SK-N-SH (cell line): Measurements from ENCODE around the gene FKRP. TPM values are rescaled to one million over a fixed set of nuclear protein-coding genes. Genes with fewer than 3 reads are reported as not detected.
"Not testable (repeated sequence)": the region's sequence is repeated elsewhere in the genome, so short reads cannot be mapped to it uniquely, and the experiment has no call there.

Experiments used
- CTCF ChIA-PET: fragments of 300-600, 350-600 bp; formaldehyde crosslinking; extraction: SDS; loops from one replicate; lab custom pipeline; 2021; lab: Yijun Ruan, JAX
- POLR2A ChIA-PET: fragments of 350-600 bp; sonication (Branson Sonifier 250); formaldehyde crosslinking; extraction: SDS; loops from one replicate; lab custom pipeline; 2020; ENCODE audit warnings: antibody characterized with exemption, inconsistent platforms; lab: Yijun Ruan, JAX
- DNase-seq: peaks from one replicate; pipeline ENCODE4 v3.0.0; 2012
- H2AFZ ChIP-seq: fragments of 200-600 bp; sonication (generic); 2 replicates; pipeline ENCODE4 v1.8.1; 2016; ENCODE audit warnings: antibody characterized with exemption, mild to moderate bottlenecking, low read depth
- H3F3A ChIP-seq: fragments of 200-600 bp; sonication (generic); replicated peaks from 2 replicates; pipeline ENCODE3; 2016; ENCODE audit warnings: antibody characterized with exemption, mild to moderate bottlenecking; ENCODE audit not compliant: insufficient read depth
- H3K27ac ChIP-seq, 2 experiments: fragments of 200-500 bp in 1 of 2; fragments of 200-600 bp in 1 of 2; sonication (Bioruptor generic) in 1 of 2; sonication (generic), shearing (Covaris generic) in 1 of 2; 2 replicates each; pipeline versions ENCODE4 v1.5.1 to v1.6.1; 2014 to 2016; ENCODE audit warnings: low read depth in 2 of 2, inconsistent platforms in 1 of 2, low read length in 1 of 2, mild to moderate bottlenecking in 1 of 2, mixed read lengths in 1 of 2
- H3K27me3 ChIP-seq: fragments of 200-600 bp; sonication (generic), shearing (Covaris generic); 2 replicates; pipeline ENCODE4 v1.6.1; 2016; ENCODE audit warnings: mixed run types; ENCODE audit not compliant: insufficient read depth
- H3K36me3 ChIP-seq, 2 experiments: fragments of 200-500 bp in 1 of 2; fragments of 200-600 bp in 1 of 2; sonication (Bioruptor generic) in 1 of 2; sonication (generic) in 1 of 2; replicated peaks in 1 of 2; 2 replicates each; pipeline versions ENCODE3 to v1.5.1; 2014 to 2016; ENCODE audit warnings: low read length in 1 of 2, mild to moderate bottlenecking in 1 of 2; ENCODE audit not compliant: insufficient read depth in 2 of 2, control insufficient read depth in 1 of 2
- H3K4me1 ChIP-seq, 2 experiments: fragments of 200-500 bp in 1 of 2; fragments of 200-600 bp in 1 of 2; sonication (Bioruptor generic) in 1 of 2; sonication (generic), shearing (Covaris generic) in 1 of 2; 2 replicates each; pipeline versions ENCODE4 v1.5.1 to v1.6.1; 2014 to 2016; ENCODE audit warnings: low read depth in 1 of 2, low read length in 1 of 2, mixed run types in 1 of 2; ENCODE audit not compliant: insufficient read depth in 2 of 2, control insufficient read depth in 1 of 2
- H3K4me2 ChIP-seq: fragments of 200-600 bp; sonication (generic), shearing (Covaris generic); 2 replicates; pipeline ENCODE4 v1.6.1; 2017; ENCODE audit warnings: mixed run types
- H3K4me3 ChIP-seq, 2 experiments: fragments of 200-500 bp in 1 of 2; fragments of 200-600 bp in 1 of 2; sonication (Bioruptor generic) in 1 of 2; sonication (generic), shearing (Covaris generic) in 1 of 2; 2 replicates each; pipeline versions ENCODE4 v1.5.1 to v1.8.1; 2014 to 2016; ENCODE audit warnings: low read depth in 2 of 2, inconsistent platforms in 1 of 2, low read length in 1 of 2, mild to moderate bottlenecking in 1 of 2, mixed read lengths in 1 of 2, moderate library complexity in 1 of 2
- H3K79me2 ChIP-seq: fragments of 200-600 bp; sonication (generic); 2 replicates; pipeline ENCODE4 v1.8.1; 2017; ENCODE audit warnings: mild to moderate bottlenecking; ENCODE audit not compliant: insufficient read depth
- H3K9ac ChIP-seq: fragments of 200-600 bp; sonication (generic); 2 replicates; pipeline ENCODE4 v1.6.1; 2017; ENCODE audit warnings: mixed run types
- H3K9me2 ChIP-seq: fragments of 200-600 bp; sonication (generic); 2 replicates; pipeline ENCODE4 v1.6.1; 2017; ENCODE audit warnings: mixed run types
- H3K9me3 ChIP-seq: fragments of 200-600 bp; sonication (generic); 2 replicates; pipeline ENCODE4 v1.6.1; 2017; ENCODE audit warnings: mixed run types, mild to moderate bottlenecking, moderate library complexity
- H4K20me1 ChIP-seq: fragments of 200-600 bp; sonication (generic); 2 replicates; pipeline ENCODE4 v1.6.1; 2017; ENCODE audit warnings: mild to moderate bottlenecking, mixed run types; ENCODE audit not compliant: insufficient read depth
- CHD2 ChIP-seq: fragments of 150-350 bp; IDR thresholded peaks from 2 replicates; pipeline ENCODE4 v1.6.1; 2018; ENCODE audit warnings: low read length; ENCODE audit not compliant: partially characterized antibody
- EP300 ChIP-seq, 2 experiments: IDR thresholded peaks; 2 replicates each; pipeline versions ENCODE4 v1.4.0 to v1.6.1; 2012; ENCODE audit warnings: borderline replicate concordance in 1 of 2, low read depth in 1 of 2, low read length in 1 of 2
- FOSL2 ChIP-seq: IDR thresholded peaks from 2 replicates; pipeline ENCODE4 v1.4.0; 2012; ENCODE audit warnings: low read depth, mild to moderate bottlenecking, moderate library complexity, borderline replicate concordance
- GABPA ChIP-seq: IDR thresholded peaks from 2 replicates; pipeline ENCODE4 v1.4.0; 2012; ENCODE audit warnings: low read depth, mild to moderate bottlenecking
- GATA2 ChIP-seq: sonication (generic); formaldehyde crosslinking; IDR thresholded peaks from 2 replicates; pipeline ENCODE4 v1.5.0; 2020; ENCODE audit warnings: mild to moderate bottlenecking, missing genetic modification reagents
- IRF3 ChIP-seq: fragments of 150-350 bp; IDR thresholded peaks from 2 replicates; pipeline ENCODE4 v1.6.1; 2016; ENCODE audit warnings: mild to moderate bottlenecking, low read depth, low read length
- MAX ChIP-seq: IDR thresholded peaks from 2 replicates; pipeline ENCODE4 v1.4.0; 2012; ENCODE audit warnings: low read depth
- MXI1 ChIP-seq: IDR thresholded peaks from 2 replicates; pipeline ENCODE4 v1.6.1; 2012; ENCODE audit warnings: mild to moderate bottlenecking, low read depth, low read length, improper control_type of control experiment
- NRF1 ChIP-seq: IDR thresholded peaks from 2 replicates; pipeline ENCODE4 v1.6.1; 2012; ENCODE audit warnings: low read depth, mild to moderate bottlenecking, low read length
- REST ChIP-seq: IDR thresholded peaks from 2 replicates; pipeline ENCODE4 v1.6.1; 2012; ENCODE audit warnings: mild to moderate bottlenecking, low read depth, low read length, moderate library complexity
- RFX5 ChIP-seq: IDR thresholded peaks from 2 replicates; pipeline ENCODE4 v1.6.1; 2012; ENCODE audit warnings: mild to moderate bottlenecking, improper control_type of control experiment, low read length
- SIN3A ChIP-seq: IDR thresholded peaks from 2 replicates; pipeline ENCODE4 v1.6.1; 2012; ENCODE audit warnings: low read depth, mild to moderate bottlenecking, low read length, moderate library complexity, borderline replicate concordance
- SMC3 ChIP-seq: IDR thresholded peaks from 2 replicates; pipeline ENCODE4 v1.6.1; 2012; ENCODE audit warnings: low read depth, low read length, improper control_type of control experiment
- TEAD4 ChIP-seq: IDR thresholded peaks from 2 replicates; pipeline ENCODE4 v1.4.0; 2012; ENCODE audit warnings: mild to moderate bottlenecking, borderline replicate concordance; ENCODE audit not compliant: insufficient read depth
- USF2 ChIP-seq: fragments of 150-350 bp; IDR thresholded peaks from 2 replicates; pipeline ENCODE4 v1.6.1; 2017; ENCODE audit warnings: antibody characterized with exemption, low read length, low read depth, borderline replicate concordance
- YY1 ChIP-seq: IDR thresholded peaks from 2 replicates; pipeline ENCODE4 v1.4.0; 2012; ENCODE audit warnings: low read depth, mild to moderate bottlenecking
- WGBS: methylation state at CpG from one replicate; pipeline ENCODE4 v1.1.6; 2017; ENCODE audit warnings: low lambda C conversion rate; 5-methylcytosine and 5-hydroxymethylcytosine counted together
- polyA plus RNA-seq, 3 experiments: library from polyadenylated mRNA; depleted of rRNA; stranded (reverse); fragments of >200 nt; gene quantifications; 2 replicates each; pipeline ENCODE4 v1.2.3, GENCODE V29; 2012

The FKRP gene
- polyA plus RNA-seq, 1 of the 3 experiments (the other 2 are of a cell fraction) = 37.3 TPM

GRCh38 chr19:46802152-46802551, 56.3 kb downstream of the FKRP start (continued):
- TF ChIP-seq REST (no peak), GATA2 (CRISPR knock-in tag) (no peak), FOSL2 (no peak), RFX5 (no peak), YY1 (no peak), MXI1 (no peak), GABPA (no peak)
- TF ChIP-seq, all 33 proteins: peak for 0

- TF ChIP-seq FOSL2 (no peak), EP300 (IDR thresholded peaks at IDR 0.05; ENCODE audit: borderline replicate concordance in 1 of 2, low read depth in 1 of 2, low read length in 1 of 2) (no peak), USF2 (no peak), SIN3A (no peak), IRF3 (no peak), GATA2 (CRISPR knock-in tag) (no peak), NRF1 (no peak), MAX (no peak), SMC3 (no peak), TEAD4 (no peak), CHD2 (no peak), RFX5 (no peak)
- Histone ChIP-seq H4K20me1 (no peaks in the 10 kb centered on the region), H3F3A (no peaks in the 10 kb centered on the region), H3K79me2 (no peaks in the 10 kb centered on the region), H3K9me3 (no peaks in the 10 kb centered on the region), H3K4me3 (no peak overlapping the region), H3K9ac (no peak overlapping the region), H3K36me3 (no peaks in the 10 kb centered on the region), H3K27me3 (no peaks in the 10 kb centered on the region), H3K4me2 (no peak overlapping the region), H2AFZ (no peak overlapping the region), H3K27ac (no peak overlapping the region), H3K9me2 (no peaks in the 10 kb centered on the region), H3K4me1 (no peaks in the 10 kb centered on the region)
- ChIA-PET POLR2A (no interaction called here), CTCF (no interaction called here)
- 78% methylated on average over 2 of the region's 2 CpGs for WGBS
- DNase-seq = no peak
These were observed 57.7 kb downstream of the FKRP start for GRCh38 chr19:46803555-46803954.

- H3K9me2 ChIP-seq, H3K4me2 ChIP-seq, H3F3A ChIP-seq, H3K79me2 ChIP-seq, H3K36me3 ChIP-seq, H3K9ac ChIP-seq, H3K4me1 ChIP-seq, H4K20me1 ChIP-seq, POLR2A ChIA-PET, H3K27me3 ChIP-seq, H3K27ac ChIP-seq, H3K9me3 ChIP-seq, H3K4me3 ChIP-seq, H2AFZ ChIP-seq, DNase-seq: not testable (repeated sequence)
- CTCF ChIA-PET = interaction anchor here (0.8 kb wide), 1 partner anchor 186 kb away, joined by 3 read pairs; no protein-coding TSS in a partner anchor
- WGBS = 87% methylated on average over 4 of the region's 4 CpGs
These were observed 58.6 kb downstream of the FKRP start for GRCh38 chr19:46804432-46804831.
